ENCODE measurements around the gene TSFM.
"Not testable (repeated sequence)": the region's sequence is repeated elsewhere in the genome, so short reads cannot be mapped to it uniquely, and the experiment has no call there.

The TSFM gene

GRCh38 chr12:57763881-57764661 lies 18.5 kb upstream of the TSFM start:
- DNase-seq, result no peak

GRCh38 chr12:57764662-57765002 lies 18.0 kb upstream of the TSFM start:
- peak; percentile 48 for DNase-seq

- peak; percentile 44 for DNase-seq
Observed at GRCh38 chr12:57765003-57765697, 17.4 kb upstream of the TSFM start.

GRCh38 chr12:57765698-57766463 lies 16.7 kb upstream of the TSFM start:
- no peak for DNase-seq

- DNase-seq, result peak; percentile 9
Observed at GRCh38 chr12:57766464-57767304, 15.9 kb upstream of the TSFM start, which contains the start of gene CYP27B1. CYP27B1 (minus strand) TSS chr12:57767078; CDS start chr12:57767041, 37 bp downstream.

- no peak for DNase-seq
Observed at GRCh38 chr12:57767305-57767698, 15.3 kb upstream of the TSFM start.

- DNase-seq, result no peak
Observed at GRCh38 chr12:57767876-57768275, 14.7 kb upstream of the TSFM start.

GRCh38 chr12:57769594-57769993 lies 13.0 kb upstream of the TSFM start:
- no peak for DNase-seq

GRCh38 chr12:57770734-57771133 lies 11.9 kb upstream of the TSFM start:
- DNase-seq, result no peak

GRCh38 chr12:57771236-57771872 lies 11.2 kb upstream of the TSFM start:
- peak; percentile 79 for DNase-seq

- DNase-seq, result peak; percentile 93
Observed at GRCh38 chr12:57771873-57772428, 10.6 kb upstream of the TSFM start, which contains the start of gene METTL1. METTL1 (minus strand) TSS chr12:57772105; CDS start chr12:57772083, 22 bp downstream.

GRCh38 chr12:57772429-57773322 lies 9.9 kb upstream of the TSFM start, which contains the start of gene EEF1AKMT3:
EEF1AKMT3 (plus strand) TSS chr12:57772614; CDS start chr12:57772725, 111 bp downstream.
- DNase-seq, result no peak

- DNase-seq, result not testable (repeated sequence)
Observed at GRCh38 chr12:57774634-57775033, 8.0 kb upstream of the TSFM start.

GRCh38 chr12:57775044-57775443 lies 7.5 kb upstream of the TSFM start:
- no peak for DNase-seq

- no peak for DNase-seq
Observed at GRCh38 chr12:57775563-57776246, 6.9 kb upstream of the TSFM start.

GRCh38 chr12:57776247-57776587 lies 6.4 kb upstream of the TSFM start:
- no peak for DNase-seq

- DNase-seq, result no peak
Observed at GRCh38 chr12:57777367-57777766, 5.2 kb upstream of the TSFM start.

- no peak for DNase-seq
Observed at GRCh38 chr12:57777911-57778310, 4.7 kb upstream of the TSFM start.

GRCh38 chr12:57779736-57780135 lies 2.9 kb upstream of the TSFM start:
- DNase-seq, result no peak

All from COR-L47 (cell line).